OCI-LY7 (cell line): ENCODE measurements around the gene COL8A1.

Experiments
- EZH2phosphoT487 ChIP-seq: fragments of 200-600 bp; sonication (generic); IDR thresholded peaks from 2 replicates; pipeline ENCODE4 v1.6.1; 2018; ENCODE audit warnings: low read depth, borderline replicate concordance, mild to moderate bottlenecking, mixed run types, antibody characterized with exemption, low read length, moderate library complexity, mixed read lengths
- TF ChIP-seq, protein P1 (sequence below): fragments of 200-600 bp; sonication (generic); conservative IDR thresholded peaks from 2 replicates; pipeline ENCODE4 v1.5.1; 2014; ENCODE audit warnings: mild to moderate bottlenecking, antibody characterized with exemption, low read length, moderate library complexity, mixed read lengths

DNA sequence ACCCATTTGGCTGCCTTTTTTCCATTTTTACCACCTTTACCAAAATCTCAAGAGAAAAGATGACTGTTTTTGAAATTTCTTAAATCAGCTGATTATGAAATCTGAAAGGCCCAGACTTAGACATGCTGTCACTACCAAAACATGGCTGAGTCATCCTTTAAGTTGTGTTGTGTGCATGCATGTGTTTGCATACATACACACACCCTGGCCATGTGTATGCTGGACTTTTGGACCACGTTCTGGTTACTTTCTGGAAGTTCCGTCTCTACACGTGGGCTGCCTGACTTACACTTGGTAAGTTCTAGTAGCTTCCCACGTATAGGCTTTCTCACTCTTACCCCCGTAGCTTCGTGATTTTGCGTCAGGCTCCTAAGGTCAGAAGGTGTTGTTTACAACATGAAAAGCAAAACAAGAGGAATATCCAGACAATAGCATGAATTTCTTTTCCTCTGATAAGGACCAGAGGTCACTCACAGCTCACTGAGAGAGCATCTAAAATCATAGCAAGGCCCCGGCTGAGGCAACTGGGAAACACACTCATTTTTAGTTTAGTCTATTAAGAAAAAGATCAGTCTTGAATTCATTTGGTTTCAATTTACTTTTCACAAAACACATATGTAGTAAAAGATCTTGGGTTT lies 62.4 kb downstream of the COL8A1 start:
- no peak for TF ChIP-seq EZH2phosphoT487
- TF ChIP-seq, protein P1, sequence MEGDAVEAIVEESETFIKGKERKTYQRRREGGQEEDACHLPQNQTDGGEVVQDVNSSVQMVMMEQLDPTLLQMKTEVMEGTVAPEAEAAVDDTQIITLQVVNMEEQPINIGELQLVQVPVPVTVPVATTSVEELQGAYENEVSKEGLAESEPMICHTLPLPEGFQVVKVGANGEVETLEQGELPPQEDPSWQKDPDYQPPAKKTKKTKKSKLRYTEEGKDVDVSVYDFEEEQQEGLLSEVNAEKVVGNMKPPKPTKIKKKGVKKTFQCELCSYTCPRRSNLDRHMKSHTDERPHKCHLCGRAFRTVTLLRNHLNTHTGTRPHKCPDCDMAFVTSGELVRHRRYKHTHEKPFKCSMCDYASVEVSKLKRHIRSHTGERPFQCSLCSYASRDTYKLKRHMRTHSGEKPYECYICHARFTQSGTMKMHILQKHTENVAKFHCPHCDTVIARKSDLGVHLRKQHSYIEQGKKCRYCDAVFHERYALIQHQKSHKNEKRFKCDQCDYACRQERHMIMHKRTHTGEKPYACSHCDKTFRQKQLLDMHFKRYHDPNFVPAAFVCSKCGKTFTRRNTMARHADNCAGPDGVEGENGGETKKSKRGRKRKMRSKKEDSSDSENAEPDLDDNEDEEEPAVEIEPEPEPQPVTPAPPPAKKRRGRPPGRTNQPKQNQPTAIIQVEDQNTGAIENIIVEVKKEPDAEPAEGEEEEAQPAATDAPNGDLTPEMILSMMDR, result no peak
